ENCODE measurements around the gene HMG20A.

Gene HMG20A

GRCh38 chr15:77478051-77478450 is 57.4 kb downstream of the HMG20A start:
- H3K36me3 ChIP-seq (ENCODE audit: control insufficient read depth in 2 of 2, insufficient read depth in 2 of 2, low read length in 2 of 2) = peaks cover 7 to 32% of the 10 kb centered on the region in 2 donors
- H3K9me3 ChIP-seq (ENCODE audit: control insufficient read depth in 2 of 2, low read length in 2 of 2) = no peaks in the 10 kb centered on the region
- H3K4me1 ChIP-seq (ENCODE audit: control insufficient read depth, insufficient read depth, low read length) = peaks cover 18% of the 10 kb centered on the region
- no peaks in the 10 kb centered on the region for H3K27me3 ChIP-seq (ENCODE audit: control insufficient read depth in 1 of 2, insufficient read depth in 2 of 2, low read length in 2 of 2)
- H3K27ac ChIP-seq (ENCODE audit: low read length) = no peak overlapping the region
- no peak overlapping the region for H3K9ac ChIP-seq (ENCODE audit: low read length in 2 of 2)
- no peak overlapping the region for H3K4me3 ChIP-seq (ENCODE audit: low read length in 2 of 2)

- peaks cover 14 to 38% of the 10 kb centered on the region in 2 donors for H3K36me3 ChIP-seq (ENCODE audit: control insufficient read depth in 2 of 2, insufficient read depth in 2 of 2, low read length in 2 of 2)
- H3K4me3 ChIP-seq (ENCODE audit: low read length in 2 of 2) = no peak overlapping the region
- no peaks in the 10 kb centered on the region for H3K27me3 ChIP-seq (ENCODE audit: control insufficient read depth in 1 of 2, insufficient read depth in 2 of 2, low read length in 2 of 2)
- H3K9me3 ChIP-seq (ENCODE audit: control insufficient read depth in 2 of 2, low read length in 2 of 2) = no peaks in the 10 kb centered on the region
- no peak overlapping the region for H3K9ac ChIP-seq (ENCODE audit: low read length in 2 of 2)
- no peak overlapping the region for H3K27ac ChIP-seq (ENCODE audit: low read length)
- peaks cover 20% of the 10 kb centered on the region for H3K4me1 ChIP-seq (ENCODE audit: control insufficient read depth, insufficient read depth, low read length)
Measured at GRCh38 chr15:77479015-77479414, 58.3 kb downstream of the HMG20A start.

- H3K27me3 ChIP-seq (ENCODE audit: control insufficient read depth in 1 of 2, insufficient read depth in 2 of 2, low read length in 2 of 2) = no peaks in the 10 kb centered on the region
- no peak overlapping the region for H3K27ac ChIP-seq (ENCODE audit: low read length)
- H3K4me1 ChIP-seq (ENCODE audit: control insufficient read depth, insufficient read depth, low read length) = peaks cover 20% of the 10 kb centered on the region
- H3K9me3 ChIP-seq (ENCODE audit: control insufficient read depth in 2 of 2, low read length in 2 of 2) = no peaks in the 10 kb centered on the region
- no peak overlapping the region for H3K4me3 ChIP-seq (ENCODE audit: low read length in 2 of 2)
- no peak overlapping the region for H3K9ac ChIP-seq (ENCODE audit: low read length in 2 of 2)
- H3K36me3 ChIP-seq (ENCODE audit: control insufficient read depth in 2 of 2, insufficient read depth in 2 of 2, low read length in 2 of 2) = peaks cover 21 to 40% of the 10 kb centered on the region in 2 donors
Measured at GRCh38 chr15:77480859-77481633, 60.4 kb downstream of the HMG20A start.

- Histone ChIP-seq H3K4me3 (ENCODE audit: low read length in 2 of 2) (no peak overlapping the region), H3K27me3 (ENCODE audit: control insufficient read depth in 1 of 2, insufficient read depth in 2 of 2, low read length in 2 of 2) (no peaks in the 10 kb centered on the region), H3K9ac (ENCODE audit: low read length in 2 of 2) (no peak overlapping the region), H3K27ac (ENCODE audit: low read length) (no peak overlapping the region), H3K4me1 (ENCODE audit: control insufficient read depth, insufficient read depth, low read length) (peaks cover 20% of the 10 kb centered on the region), H3K36me3 (ENCODE audit: control insufficient read depth in 2 of 2, insufficient read depth in 2 of 2, low read length in 2 of 2) (peaks cover 21 to 42% of the 10 kb centered on the region in 2 donors), H3K9me3 (ENCODE audit: control insufficient read depth in 2 of 2, low read length in 2 of 2) (no peaks in the 10 kb centered on the region)
Measured at GRCh38 chr15:77481670-77482069, 61.0 kb downstream of the HMG20A start.

GRCh38 chr15:77482570-77482969 is 61.9 kb downstream of the HMG20A start:
- Histone ChIP-seq H3K36me3 (ENCODE audit: control insufficient read depth in 2 of 2, insufficient read depth in 2 of 2, low read length in 2 of 2) (peaks cover 21 to 41% of the 10 kb centered on the region in 2 donors), H3K27me3 (ENCODE audit: control insufficient read depth in 1 of 2, insufficient read depth in 2 of 2, low read length in 2 of 2) (no peaks in the 10 kb centered on the region), H3K9ac (ENCODE audit: low read length in 2 of 2) (no peak overlapping the region), H3K4me3 (ENCODE audit: low read length in 2 of 2) (no peak overlapping the region), H3K27ac (ENCODE audit: low read length) (no peak overlapping the region), H3K9me3 (ENCODE audit: control insufficient read depth in 2 of 2, low read length in 2 of 2) (no peaks in the 10 kb centered on the region), H3K4me1 (ENCODE audit: control insufficient read depth, insufficient read depth, low read length) (peaks cover 20% of the 10 kb centered on the region)

GRCh38 chr15:77483425-77484140 is 62.9 kb downstream of the HMG20A start:
- H3K27ac ChIP-seq (ENCODE audit: low read length) = no peak overlapping the region
- peaks cover 20% of the 10 kb centered on the region for H3K4me1 ChIP-seq (ENCODE audit: control insufficient read depth, insufficient read depth, low read length)
- H3K9ac ChIP-seq (ENCODE audit: low read length in 2 of 2) = no peak overlapping the region

GRCh38 chr15:77484994-77485393 is 64.3 kb downstream of the HMG20A start:
- H3K9me3 ChIP-seq (ENCODE audit: control insufficient read depth in 2 of 2, low read length in 2 of 2) = no peaks in the 10 kb centered on the region
- H3K9ac ChIP-seq (ENCODE audit: low read length in 2 of 2) = no peak overlapping the region
- no peak overlapping the region for H3K27ac ChIP-seq (ENCODE audit: low read length)
- no peak overlapping the region for H3K4me3 ChIP-seq (ENCODE audit: low read length in 2 of 2)
- no peaks in the 10 kb centered on the region for H3K27me3 ChIP-seq (ENCODE audit: control insufficient read depth in 1 of 2, insufficient read depth in 2 of 2, low read length in 2 of 2)
- peaks cover 14 to 27% of the 10 kb centered on the region in 2 donors for H3K36me3 ChIP-seq (ENCODE audit: control insufficient read depth in 2 of 2, insufficient read depth in 2 of 2, low read length in 2 of 2)
- H3K4me1 ChIP-seq (ENCODE audit: control insufficient read depth, insufficient read depth, low read length) = peaks cover 20% of the 10 kb centered on the region

More at GRCh38 chr15:77483425-77484140, 62.9 kb downstream of the HMG20A start:
- Histone ChIP-seq H3K36me3 (ENCODE audit: control insufficient read depth in 2 of 2, insufficient read depth in 2 of 2, low read length in 2 of 2) (peaks cover 17 to 33% of the 10 kb centered on the region in 2 donors), H3K9me3 (ENCODE audit: control insufficient read depth in 2 of 2, low read length in 2 of 2) (no peaks in the 10 kb centered on the region), H3K4me3 (ENCODE audit: low read length in 2 of 2) (no peak overlapping the region), H3K27me3 (ENCODE audit: control insufficient read depth in 1 of 2, insufficient read depth in 2 of 2, low read length in 2 of 2) (no peaks in the 10 kb centered on the region)

- Histone ChIP-seq H3K9me3 (ENCODE audit: control insufficient read depth in 2 of 2, low read length in 2 of 2) (no peaks in the 10 kb centered on the region), H3K9ac (ENCODE audit: low read length in 2 of 2) (no peak overlapping the region), H3K27me3 (ENCODE audit: control insufficient read depth in 1 of 2, insufficient read depth in 2 of 2, low read length in 2 of 2) (no peaks in the 10 kb centered on the region), H3K27ac (ENCODE audit: low read length) (no peak overlapping the region), H3K36me3 (ENCODE audit: control insufficient read depth in 2 of 2, insufficient read depth in 2 of 2, low read length in 2 of 2) (peaks cover 14 to 21% of the 10 kb centered on the region in 2 donors), H3K4me1 (ENCODE audit: control insufficient read depth, insufficient read depth, low read length) (peaks cover 14% of the 10 kb centered on the region), H3K4me3 (ENCODE audit: low read length in 2 of 2) (no peak overlapping the region)
Measured at GRCh38 chr15:77486542-77487468, 66.1 kb downstream of the HMG20A start.

GRCh38 chr15:77487469-77487842 is 66.8 kb downstream of the HMG20A start:
- Histone ChIP-seq H3K9ac (ENCODE audit: low read length in 2 of 2) (no peak overlapping the region), H3K27me3 (ENCODE audit: control insufficient read depth in 1 of 2, insufficient read depth in 2 of 2, low read length in 2 of 2) (no peaks in the 10 kb centered on the region), H3K4me1 (ENCODE audit: control insufficient read depth, insufficient read depth, low read length) (peaks cover 8% of the 10 kb centered on the region), H3K4me3 (ENCODE audit: low read length in 2 of 2) (no peak overlapping the region), H3K36me3 (ENCODE audit: control insufficient read depth in 2 of 2, insufficient read depth in 2 of 2, low read length in 2 of 2) (peaks cover 14 to 21% of the 10 kb centered on the region in 2 donors), H3K27ac (ENCODE audit: low read length) (no peak overlapping the region), H3K9me3 (ENCODE audit: control insufficient read depth in 2 of 2, low read length in 2 of 2) (no peaks in the 10 kb centered on the region)

- no peak overlapping the region for H3K9ac ChIP-seq (ENCODE audit: low read length in 2 of 2)
- no peak overlapping the region for H3K4me3 ChIP-seq (ENCODE audit: low read length in 2 of 2)
- H3K4me1 ChIP-seq (ENCODE audit: control insufficient read depth, insufficient read depth, low read length) = peaks cover 4% of the 10 kb centered on the region
- H3K27me3 ChIP-seq (ENCODE audit: control insufficient read depth in 1 of 2, insufficient read depth in 2 of 2, low read length in 2 of 2) = no peaks in the 10 kb centered on the region
- H3K27ac ChIP-seq (ENCODE audit: low read length) = no peak overlapping the region
- H3K9me3 ChIP-seq (ENCODE audit: control insufficient read depth in 2 of 2, low read length in 2 of 2) = no peaks in the 10 kb centered on the region
- peaks cover 14 to 21% of the 10 kb centered on the region in 2 donors for H3K36me3 ChIP-seq (ENCODE audit: control insufficient read depth in 2 of 2, insufficient read depth in 2 of 2, low read length in 2 of 2)
Measured at GRCh38 chr15:77487888-77488287, 67.2 kb downstream of the HMG20A start.

Measured in stomach smooth muscle (tissue), 2 donors.